Stimulated activated CD8-positive, alpha-beta memory T cell treated with anti-CD3 and anti-CD28 coated beads, Interleukin-7, amount 100 ng/mL, for 48 hours (primary cell): ENCODE data around the gene DUSP1.

ENCODE experiments used
- DNase-seq, 2 donors: peaks; one replicate each; pipeline ENCODE4 v3.0.0-alpha.2; 2020; ENCODE audit warnings: low read depth in 1 of 2; ENCODE audit errors: extremely low read depth in 1 of 2

The DUSP1 gene

GRCh38 chr5:172782169-172783039, 11.4 kb upstream of the DUSP1 start:
- DNase-seq: no peak

DNA sequence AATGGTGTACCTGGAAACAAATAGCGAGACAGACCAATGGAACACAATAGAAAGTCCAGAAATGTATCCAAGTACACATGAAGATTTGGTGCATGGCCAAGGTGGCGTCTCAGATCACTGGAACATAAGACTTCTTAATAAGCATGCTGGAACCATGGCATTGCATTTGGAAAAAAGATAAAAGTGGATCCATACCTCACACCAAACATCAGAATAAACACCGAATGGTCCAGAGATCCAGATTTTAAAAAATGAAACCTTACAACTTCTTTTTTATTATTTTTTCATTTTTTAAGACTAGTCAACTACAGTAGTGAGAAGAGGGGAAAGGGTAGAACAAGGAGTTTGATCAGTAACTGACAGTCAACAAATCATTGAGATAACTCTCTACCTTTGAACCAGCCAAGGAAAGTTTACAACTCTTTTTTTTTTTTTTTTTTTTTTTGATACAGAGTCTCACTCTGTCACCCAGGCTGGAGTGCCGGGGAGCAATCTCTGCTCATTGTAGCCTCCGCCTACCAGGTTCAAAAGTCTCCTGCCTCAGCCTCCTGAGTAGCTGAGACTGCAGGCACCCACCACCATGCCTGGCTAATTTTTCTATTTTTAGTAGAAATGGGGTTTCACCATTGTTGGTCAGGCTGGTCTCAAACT, 8.8 kb upstream of the DUSP1 start:
- no peak for DNase-seq

DNA sequence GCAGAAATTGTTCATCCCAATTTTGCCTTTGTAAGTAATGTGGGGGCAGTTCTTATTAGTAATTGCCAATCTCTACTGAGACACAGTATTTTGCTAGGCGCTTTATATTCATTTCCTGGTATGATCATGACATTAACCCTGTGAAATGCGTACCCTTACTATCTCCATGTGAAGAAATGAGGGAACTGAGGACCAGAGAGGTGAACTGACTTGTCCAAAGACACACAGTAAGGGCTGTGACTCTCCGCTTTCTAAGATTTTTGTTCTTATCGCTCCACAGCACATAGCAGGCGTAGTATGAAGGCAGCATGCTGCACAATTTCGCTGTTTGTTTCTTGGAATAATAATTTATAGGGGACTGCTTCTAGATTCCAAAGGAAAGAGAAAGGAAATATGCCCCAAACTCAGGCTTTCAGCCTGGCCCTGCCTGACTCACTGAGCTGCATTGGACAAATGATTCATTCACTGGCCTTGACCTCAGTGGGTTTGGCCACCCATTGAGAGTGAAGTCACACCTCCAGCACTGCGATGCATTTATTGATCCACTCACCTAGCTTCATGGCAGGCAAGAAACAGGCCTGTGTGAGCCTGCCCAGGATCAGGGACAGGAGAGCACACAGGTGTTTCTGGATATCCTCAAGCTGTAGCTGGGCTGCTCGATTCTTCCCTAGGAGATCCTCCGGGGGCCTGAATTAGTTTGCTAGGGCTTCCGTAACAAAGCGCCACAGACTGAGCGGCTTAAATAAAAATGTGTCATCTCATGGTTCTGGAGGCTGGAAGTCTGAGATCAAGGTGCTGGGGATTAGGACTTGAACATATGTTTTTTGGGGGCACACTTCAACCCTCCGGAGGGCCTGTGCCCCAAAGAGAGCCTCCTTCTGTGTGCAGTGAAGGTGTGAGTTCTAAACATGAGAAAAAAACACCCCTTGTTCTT, 7.2 kb upstream of the DUSP1 start:
- DNase-seq: peak in 1 of 2 donors; percentile 21

- DNase-seq: no peak
These were observed 5.2 kb upstream of the DUSP1 start for GRCh38 chr5:172776235-172776594.

DNA sequence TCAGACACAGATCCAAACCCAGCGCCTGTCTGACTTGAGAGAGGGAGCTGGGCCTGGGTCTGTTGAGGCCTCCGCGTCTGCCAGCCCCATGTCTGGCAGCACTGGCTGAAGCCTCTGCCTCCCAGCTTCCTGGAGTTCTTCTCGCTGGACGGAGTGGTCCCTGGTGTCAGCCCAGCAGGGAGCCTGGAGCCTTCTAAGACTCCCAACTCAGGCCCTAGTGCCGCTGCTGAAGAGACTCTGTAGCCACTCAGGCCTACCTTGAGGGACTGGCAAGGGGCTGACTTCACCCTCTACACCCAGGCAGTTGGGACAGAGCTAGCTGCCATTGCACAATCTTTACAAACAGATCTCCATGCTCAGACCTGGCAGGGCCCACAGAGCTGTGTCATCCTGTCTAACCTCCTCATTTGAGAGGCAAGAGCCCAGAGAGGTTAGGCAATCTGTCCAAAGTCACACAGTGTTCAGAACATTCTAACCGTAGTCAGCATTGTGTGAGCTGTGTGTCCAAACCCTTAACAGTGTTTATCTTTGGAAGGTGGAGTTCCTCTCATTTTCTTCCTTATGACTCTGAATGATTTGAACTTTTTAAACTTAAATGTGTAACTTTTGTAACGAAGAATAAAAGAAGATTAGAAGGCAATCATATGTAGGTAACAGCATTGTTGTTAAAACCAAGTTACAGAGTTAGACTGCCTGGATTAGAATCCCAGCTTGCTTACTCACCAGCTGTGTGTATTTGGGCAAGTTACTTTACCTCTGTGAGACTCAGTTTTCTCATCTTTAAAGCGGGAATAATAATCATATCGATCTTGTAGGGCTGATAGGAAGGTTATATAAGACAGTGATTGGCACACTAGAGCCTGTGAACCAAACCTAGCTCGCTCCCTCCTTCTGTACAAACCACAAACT, 4.6 kb upstream of the DUSP1 start:
- DNase-seq: no peak

DNA sequence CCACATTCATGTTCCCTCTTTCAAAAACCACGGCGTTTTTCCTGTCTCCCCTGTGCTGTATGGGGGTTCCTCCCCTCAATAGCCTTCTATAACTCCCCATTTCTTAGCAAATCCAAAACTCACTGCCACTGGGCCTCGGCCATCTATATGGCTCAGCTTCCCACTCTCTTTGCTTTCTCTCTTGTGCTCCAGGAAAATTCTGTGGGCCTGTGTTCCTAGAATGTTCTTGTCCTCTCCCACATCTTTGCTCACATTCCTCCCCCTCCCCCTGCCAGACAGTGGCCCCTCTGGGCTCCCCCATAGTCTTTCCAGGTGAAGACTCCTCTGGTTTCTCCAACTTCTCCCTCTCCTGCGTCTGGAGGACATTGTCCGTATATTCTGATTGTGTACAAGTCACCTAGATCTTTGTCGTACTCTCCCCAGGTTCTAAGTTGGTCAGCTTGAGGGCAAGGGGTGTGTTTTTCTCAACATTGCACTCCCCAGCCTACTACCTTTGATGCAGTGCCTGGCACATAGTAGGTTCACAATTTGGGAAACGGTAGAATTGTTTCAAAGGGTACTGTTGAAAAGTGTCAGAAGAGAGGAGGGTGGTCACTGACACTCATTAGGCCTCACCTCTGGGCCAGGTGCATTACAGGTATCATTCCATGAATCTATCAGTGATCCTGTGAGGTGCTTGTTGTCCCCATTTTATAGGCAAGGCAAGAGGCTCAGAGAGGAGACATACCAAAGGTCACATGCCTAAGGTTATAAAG, 3.7 kb upstream of the DUSP1 start:
- DNase-seq: no peak

- no peak for DNase-seq
These were observed 2.8 kb upstream of the DUSP1 start for GRCh38 chr5:172773481-172774469.

- peak; percentile 52 to 65 for DNase-seq
These were observed 1.3 kb upstream of the DUSP1 start for GRCh38 chr5:172772112-172772906.

GRCh38 chr5:172771439-172772111, 580 bp upstream of the DUSP1 start:
- no peak for DNase-seq

DNA sequence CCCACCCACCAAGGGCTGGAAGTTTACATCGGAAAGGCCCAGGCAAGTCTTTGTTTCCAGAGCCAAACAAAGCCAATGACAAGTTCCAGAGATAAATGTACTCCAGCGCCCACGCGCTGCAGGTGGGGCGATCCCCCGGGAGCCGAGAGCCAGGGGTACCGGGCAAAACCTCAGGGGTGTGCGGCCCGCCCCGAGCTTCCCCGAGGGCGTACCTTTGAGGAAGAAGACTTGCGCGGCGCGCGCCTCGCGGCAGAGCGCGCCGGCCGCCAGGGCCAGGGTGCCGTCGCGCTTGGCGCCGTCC, 671 bp downstream of the DUSP1 start:
- peak in 1 of 2 donors; percentile 35 for DNase-seq

DNA sequence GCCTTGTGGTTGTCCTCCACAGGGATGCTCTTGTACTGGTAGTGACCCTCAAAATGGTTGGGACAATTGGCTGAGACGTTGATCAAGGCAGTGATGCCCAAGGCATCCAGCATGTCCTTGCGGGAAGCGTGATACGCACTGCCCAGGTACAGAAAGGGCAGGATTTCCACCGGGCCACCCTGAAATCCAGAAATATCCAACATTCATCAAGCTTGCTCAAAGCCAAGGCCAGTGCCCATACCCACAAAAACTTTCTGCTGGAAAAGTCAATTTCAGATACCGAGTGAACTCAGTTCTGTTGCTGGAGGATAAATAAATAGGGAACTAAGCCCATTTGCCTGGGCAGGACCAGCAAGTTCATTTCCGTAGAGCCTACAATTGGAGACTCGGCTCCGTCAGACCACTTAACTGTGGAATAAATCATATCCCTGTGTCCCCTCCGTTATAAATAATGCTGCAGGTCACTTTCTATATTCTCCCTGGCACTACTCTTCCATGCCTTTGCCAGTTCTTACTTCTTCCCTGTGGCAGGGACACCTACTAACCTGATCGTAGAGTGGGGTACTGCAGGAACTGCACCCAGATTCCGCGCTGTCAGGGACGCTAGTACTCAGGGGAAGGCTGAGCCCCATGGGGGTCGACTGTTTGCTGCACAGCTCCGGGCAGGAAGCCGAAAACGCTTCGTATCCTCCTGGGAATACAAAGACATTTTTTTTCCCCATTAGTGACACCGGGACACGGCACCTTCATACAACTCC, 1.2 kb downstream of the DUSP1 start:
- no peak for DNase-seq

DNA sequence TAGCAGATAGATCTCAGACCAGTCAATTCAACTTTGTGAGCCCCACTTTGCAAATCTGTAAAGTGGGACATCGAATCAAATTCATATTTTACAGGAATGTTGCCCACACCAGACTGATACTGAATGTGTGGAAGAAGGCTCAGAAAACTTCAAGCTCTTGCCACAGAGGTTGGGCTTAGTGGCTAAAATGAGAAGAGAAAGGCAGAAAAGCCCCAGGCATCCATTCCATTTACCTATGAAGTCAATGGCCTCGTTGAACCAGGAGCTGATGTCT, 1.7 kb downstream of the DUSP1 start:
- DNase-seq: no peak

DNA sequence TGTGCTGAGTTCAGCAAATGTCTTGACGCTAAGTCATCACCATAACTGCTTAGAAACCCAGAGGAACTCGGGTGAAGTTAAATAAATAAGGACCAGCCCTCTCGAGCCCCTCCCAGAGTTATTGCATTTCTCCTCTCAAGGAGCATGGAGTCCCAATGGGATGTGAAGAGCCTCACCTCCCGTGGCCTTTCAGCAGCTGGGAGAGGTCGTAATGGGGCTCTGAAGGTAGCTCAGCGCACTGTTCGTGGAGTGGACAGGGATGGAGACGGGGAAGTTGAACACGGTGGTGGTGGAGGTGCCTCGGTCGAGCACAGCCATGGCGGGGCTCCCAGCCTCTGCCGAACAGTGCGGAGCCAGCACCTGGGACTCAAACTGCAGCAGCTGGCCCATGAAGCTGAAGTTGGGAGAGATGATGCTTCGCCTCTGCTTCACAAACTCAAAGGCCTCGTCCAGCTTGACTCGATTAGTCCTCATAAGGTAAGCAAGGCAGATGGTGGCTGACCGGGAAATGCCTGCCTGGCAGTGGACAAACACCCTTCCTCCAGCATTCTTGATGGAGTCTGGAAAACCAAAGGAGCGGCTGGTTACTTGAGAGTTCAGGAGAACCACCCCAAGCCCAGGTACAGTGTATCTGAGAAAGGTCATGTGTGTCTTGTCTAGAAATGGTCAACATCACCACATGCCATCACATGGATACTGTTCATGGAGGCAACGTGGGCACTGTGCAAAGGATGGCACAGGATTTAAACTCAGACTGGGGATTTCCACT, 2.2 kb downstream of the DUSP1 start:
- no peak for DNase-seq

DNA sequence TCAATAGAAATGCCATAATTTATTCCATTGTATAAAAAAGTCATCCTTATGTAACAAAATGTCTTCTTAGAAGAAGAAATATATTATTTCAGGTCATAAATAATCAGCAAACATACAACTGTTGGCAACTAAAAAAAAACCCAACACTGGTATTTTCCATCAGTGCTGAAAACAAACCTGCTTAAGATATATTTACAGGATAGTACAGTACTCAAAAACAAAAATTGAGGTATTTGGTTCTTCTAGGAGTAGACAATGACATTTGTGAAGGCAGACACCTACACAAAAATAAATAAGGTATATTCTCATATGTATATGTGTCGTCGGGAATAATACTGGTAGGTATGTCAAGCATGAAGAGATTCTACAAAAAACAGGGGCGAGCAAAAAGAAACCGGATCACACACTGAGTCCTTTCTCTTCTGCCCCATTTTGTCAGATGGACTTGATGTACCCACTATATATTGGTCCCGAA, 2.9 kb downstream of the DUSP1 start:
- no peak for DNase-seq

DNA sequence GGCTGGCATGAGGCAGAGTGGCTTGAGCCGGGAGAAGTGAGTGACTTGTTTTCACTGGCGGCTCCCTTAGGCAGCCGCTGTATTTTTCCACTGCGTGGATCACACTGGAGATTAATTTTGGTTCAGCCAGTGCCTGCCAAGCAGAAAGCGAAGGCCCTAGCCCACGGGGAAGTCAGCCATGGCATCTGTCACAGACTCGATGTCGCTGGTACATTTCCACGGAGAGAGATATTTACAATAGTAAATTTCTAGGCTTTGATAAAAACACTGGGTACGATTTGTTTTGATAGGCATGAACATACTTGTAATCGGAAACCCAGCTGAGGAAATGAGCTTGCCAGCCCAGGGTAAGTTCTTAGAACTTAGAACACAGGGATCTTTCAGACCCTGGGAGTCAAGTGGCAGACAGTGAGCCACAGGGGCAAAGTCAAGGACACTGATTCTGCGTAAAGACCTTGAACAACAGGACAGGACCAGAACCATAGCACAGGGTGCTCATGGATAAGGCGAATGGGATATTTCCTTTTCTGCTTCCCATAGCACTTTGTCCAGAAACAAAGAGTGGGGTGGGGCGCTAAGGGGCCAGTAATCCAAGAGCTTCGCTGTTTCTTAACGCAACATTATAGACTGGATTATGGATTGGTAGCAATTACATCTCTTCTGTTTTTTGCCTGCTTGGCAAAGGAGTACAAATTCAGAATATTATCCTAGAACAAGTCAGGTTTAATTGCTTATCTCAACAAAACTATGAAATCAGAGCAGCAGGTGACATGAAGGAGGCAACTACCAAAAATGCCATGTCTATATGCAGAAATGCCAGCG, 4.5 kb downstream of the DUSP1 start:
- DNase-seq: no peak
